Lung (tissue), 12 donors: ENCODE measurements around the gene MAPK8IP2. TPM values are rescaled to one million over a fixed set of nuclear protein-coding genes. Genes with fewer than 3 reads are reported as not detected.

Source experiments
- ATAC-seq: fragments of 200-7000 bp; cut with Tn5 transposase; one replicate; pipeline ENCODE4 v1.9.1; 2020; ENCODE audit warnings: moderate number of reproducible peaks; ENCODE audit not compliant: insufficient read depth, low FRiP score
- DNase-seq, 3 donors: peaks; one replicate each; pipeline ENCODE4 v3.0.0-alpha.2; 2013 to 2017
- H3K27ac ChIP-seq, 2 donors: one replicate each; pipeline ENCODE4 v1.5.1; 2013; ENCODE audit warnings: mild to moderate bottlenecking in 2 of 2, moderate library complexity in 2 of 2, control low read depth in 1 of 2, inconsistent platforms in 1 of 2, low read depth in 1 of 2, low read length in 1 of 2
- H3K27me3 ChIP-seq, 3 donors: one replicate each; pipeline ENCODE4 v1.5.1; 2013; ENCODE audit warnings: low read length in 2 of 3; ENCODE audit not compliant: control insufficient read depth in 3 of 3, insufficient read depth in 3 of 3
- H3K36me3 ChIP-seq, 4 donors: one replicate each; pipeline ENCODE4 v1.5.1; 2013; ENCODE audit warnings: low read length in 4 of 4, mild to moderate bottlenecking in 1 of 4, moderate library complexity in 1 of 4; ENCODE audit not compliant: control insufficient read depth in 4 of 4, insufficient read depth in 4 of 4
- H3K4me1 ChIP-seq, 5 donors: one replicate each; pipeline ENCODE4 v1.5.1; 2013; ENCODE audit warnings: low read length in 5 of 5, mild to moderate bottlenecking in 2 of 5, moderate library complexity in 1 of 5; ENCODE audit not compliant: control insufficient read depth in 5 of 5, insufficient read depth in 5 of 5
- H3K4me3 ChIP-seq: one replicate; pipeline ENCODE4 v1.5.1; 2013; ENCODE audit warnings: mild to moderate bottlenecking, control low read depth, moderate library complexity
- H3K9ac ChIP-seq, 2 donors: one replicate each; pipeline ENCODE4 v1.5.1; 2013; ENCODE audit warnings: low read length in 2 of 2, control low read depth in 1 of 2; ENCODE audit not compliant: insufficient read depth in 1 of 2
- H3K9me3 ChIP-seq, 4 donors: one replicate each; pipeline ENCODE4 v1.5.1; 2013; ENCODE audit warnings: low read length in 3 of 4, mild to moderate bottlenecking in 1 of 4, moderate library complexity in 1 of 4; ENCODE audit not compliant: control insufficient read depth in 4 of 4, insufficient read depth in 3 of 4
- WGBS, 2 donors: extraction: QIAGEN DNeasy Blood & Tissue Kit; methylation state at CpG; one replicate each; pipeline ENCODE4 v1.1.7; 2013; 5-methylcytosine and 5-hydroxymethylcytosine counted together
- polyA plus RNA-seq, 2 donors: library from polyadenylated mRNA; stranded (reverse); fragments of 200-250 nt; gene quantifications; one replicate each; pipeline ENCODE4 v1.2.1, GENCODE V29; 2013
- total RNA-seq, 2 donors: library from RNA; depleted of rRNA in 1 of 2; stranded (reverse); fragments of >200 nt in 1 of 2; gene quantifications; one replicate each; pipeline ENCODE4 v1.2.1, GENCODE V29; 2014 to 2021
- TF ChIP-seq, protein P1 (sequence below): IDR thresholded peaks from 2 replicates; pipeline ENCODE4 v1.5.1; 2012; ENCODE audit warnings: mild to moderate bottlenecking; ENCODE audit errors: control extremely low read depth, extremely low read depth
- donor health status: control.
- donor health status: control.
- donor health status: Bipolar disorder and iron deficiency.
- donor health status: healthy.
- donor health status: DM: yes; HTN: yes; CAD: no.

The MAPK8IP2 gene
- total and polyA plus RNA-seq, 4 donors, result 0.91 to 2.7 (median 1.1) TPM

DNA sequence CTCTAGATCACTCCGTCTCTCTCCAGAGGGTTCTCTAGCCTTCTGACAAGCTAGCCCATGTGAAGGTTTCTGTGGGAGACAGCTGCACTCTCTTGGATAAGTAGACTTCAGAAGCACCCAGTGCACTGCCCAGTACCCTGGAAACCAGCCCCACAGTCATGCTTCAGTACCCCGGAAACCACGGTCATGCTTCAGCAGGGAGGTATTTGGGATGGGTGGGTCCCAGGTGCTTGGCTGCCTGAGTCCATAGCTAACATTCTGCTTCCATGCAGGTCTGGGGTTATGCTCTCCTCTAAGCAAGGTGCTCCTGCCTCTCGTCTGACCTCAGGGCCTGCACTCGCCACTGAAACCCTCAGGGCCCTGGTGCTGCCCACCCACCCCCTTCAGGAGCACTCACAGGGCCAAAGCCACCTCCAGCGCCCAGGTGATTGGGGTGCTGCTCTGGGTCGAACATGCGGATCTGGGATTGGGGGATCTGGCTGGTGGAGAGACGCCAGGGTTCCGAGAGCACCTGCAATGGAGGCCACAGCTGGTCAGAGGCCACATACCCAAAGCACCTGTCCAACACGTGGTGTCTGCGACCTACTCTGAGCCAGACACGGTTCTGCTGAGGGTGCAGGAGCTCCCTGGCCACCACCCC is 30.6 kb upstream of the MAPK8IP2 start:
- Histone ChIP-seq H3K36me3 (peaks cover 0 to 8% (median 0%) of the 10 kb centered on the region in 4 donors), H3K27me3 (no peaks in the 10 kb centered on the region), H3K27ac (no peak overlapping the region), H3K9ac (no peak overlapping the region), H3K4me3 (no peak overlapping the region), H3K9me3 (no peaks in the 10 kb centered on the region), H3K4me1 (no peaks in the 10 kb centered on the region)
- 91 to 97% methylated on average over 13 of the region's 13 CpGs for WGBS, 2 donors
- ATAC-seq (no peak), DNase-seq (no peak)
- TF ChIP-seq, protein P1, sequence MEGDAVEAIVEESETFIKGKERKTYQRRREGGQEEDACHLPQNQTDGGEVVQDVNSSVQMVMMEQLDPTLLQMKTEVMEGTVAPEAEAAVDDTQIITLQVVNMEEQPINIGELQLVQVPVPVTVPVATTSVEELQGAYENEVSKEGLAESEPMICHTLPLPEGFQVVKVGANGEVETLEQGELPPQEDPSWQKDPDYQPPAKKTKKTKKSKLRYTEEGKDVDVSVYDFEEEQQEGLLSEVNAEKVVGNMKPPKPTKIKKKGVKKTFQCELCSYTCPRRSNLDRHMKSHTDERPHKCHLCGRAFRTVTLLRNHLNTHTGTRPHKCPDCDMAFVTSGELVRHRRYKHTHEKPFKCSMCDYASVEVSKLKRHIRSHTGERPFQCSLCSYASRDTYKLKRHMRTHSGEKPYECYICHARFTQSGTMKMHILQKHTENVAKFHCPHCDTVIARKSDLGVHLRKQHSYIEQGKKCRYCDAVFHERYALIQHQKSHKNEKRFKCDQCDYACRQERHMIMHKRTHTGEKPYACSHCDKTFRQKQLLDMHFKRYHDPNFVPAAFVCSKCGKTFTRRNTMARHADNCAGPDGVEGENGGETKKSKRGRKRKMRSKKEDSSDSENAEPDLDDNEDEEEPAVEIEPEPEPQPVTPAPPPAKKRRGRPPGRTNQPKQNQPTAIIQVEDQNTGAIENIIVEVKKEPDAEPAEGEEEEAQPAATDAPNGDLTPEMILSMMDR, result no peak

DNA sequence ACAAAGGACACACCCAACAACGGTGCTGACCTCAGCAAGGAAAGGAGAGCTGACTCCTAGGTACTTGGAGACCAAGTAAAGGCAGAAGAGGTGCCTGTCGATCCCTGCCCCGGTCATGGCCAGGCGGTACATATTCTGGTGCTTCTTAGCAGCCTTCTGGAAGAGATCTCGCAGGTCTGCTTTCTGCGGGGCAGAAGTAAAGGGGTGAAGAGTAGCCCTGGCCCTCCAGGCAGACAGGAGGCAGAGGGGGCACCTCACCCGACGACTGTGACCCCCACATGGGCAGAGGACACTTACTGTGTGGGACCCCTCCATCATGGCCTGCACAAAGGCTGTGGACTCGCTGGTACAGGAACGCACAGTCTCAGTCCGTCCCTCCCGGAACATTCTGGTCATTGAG is 29.7 kb upstream of the MAPK8IP2 start:
- 94 to 96% methylated on average over 12 of the region's 12 CpGs for WGBS, 2 donors
- DNase-seq, result no peak
- H3K9me3 ChIP-seq, result no peaks in the 10 kb centered on the region
- H3K27me3 ChIP-seq, result no peaks in the 10 kb centered on the region
- no peak overlapping the region for H3K4me3 ChIP-seq
- no peak overlapping the region for H3K9ac ChIP-seq
- H3K36me3 ChIP-seq, result peaks cover 0 to 8% (median 0%) of the 10 kb centered on the region in 4 donors
- ATAC-seq, result no peak
- no peaks in the 10 kb centered on the region for H3K4me1 ChIP-seq
- TF ChIP-seq, protein P1, result no peak
- H3K27ac ChIP-seq, result no peak overlapping the region

DNA sequence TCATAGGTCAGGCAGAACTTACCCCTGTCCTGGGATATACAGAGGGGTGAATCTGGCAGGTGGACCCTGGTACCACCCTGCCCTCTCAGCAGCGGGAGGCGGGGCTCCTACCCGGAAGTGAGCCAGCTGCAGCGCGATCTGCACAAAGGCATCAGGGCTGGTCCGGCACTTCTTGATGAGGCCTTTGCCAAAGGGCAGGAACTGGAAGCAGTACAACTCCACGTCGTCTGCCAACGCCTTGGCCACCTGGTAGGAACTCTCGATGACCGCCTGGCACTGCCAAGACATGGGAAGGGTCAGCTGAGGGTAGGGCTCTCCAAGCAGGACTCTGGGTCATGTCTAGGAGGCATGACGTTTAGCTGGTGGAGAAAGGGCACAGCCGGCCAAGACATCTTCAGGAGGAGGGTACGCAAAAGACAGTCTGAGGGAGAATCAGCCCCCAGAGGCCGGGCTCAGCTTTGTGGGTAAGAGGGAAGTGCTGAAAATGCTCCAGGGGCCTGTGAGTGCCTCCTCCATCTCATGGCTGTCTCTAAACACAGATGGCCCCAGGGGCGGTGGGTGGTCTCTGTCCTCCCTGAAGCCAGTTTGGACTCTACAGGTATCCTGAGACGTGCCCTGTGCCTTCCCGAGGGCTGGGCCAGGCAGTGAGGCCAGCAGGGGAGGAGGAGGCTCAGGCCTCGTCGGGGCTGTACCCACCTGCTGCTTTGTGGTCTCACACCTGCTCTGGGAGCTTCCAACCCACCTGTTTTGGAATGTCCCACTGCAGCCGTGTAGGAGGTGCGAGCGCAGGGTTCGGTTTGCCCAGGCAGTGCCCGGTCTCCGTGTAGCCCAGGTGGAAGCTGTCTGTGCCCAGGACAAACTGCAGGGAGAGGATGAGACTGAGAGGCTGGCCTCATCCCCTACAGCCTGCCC is 29.1 kb upstream of the MAPK8IP2 start:
- ATAC-seq (no peak), DNase-seq (no peak)
- Histone ChIP-seq H3K27ac (no peak overlapping the region), H3K4me1 (no peaks in the 10 kb centered on the region), H3K4me3 (no peak overlapping the region), H3K9ac (no peak overlapping the region), H3K36me3 (peaks cover 0 to 8% (median 0%) of the 10 kb centered on the region in 4 donors), H3K27me3 (peaks cover 0 to 1% (median 0%) of the 10 kb centered on the region in 3 donors), H3K9me3 (no peaks in the 10 kb centered on the region)
- 90 to 94% methylated on average over 26 of the region's 26 CpGs for WGBS, 2 donors
- TF ChIP-seq, protein P1, result no peak
